ENCODE data around the gene NT5C1A. TPM values are rescaled to one million over a fixed set of nuclear protein-coding genes. Genes with fewer than 3 reads are reported as not detected.
A peak's percentile ranks its signal among the peaks of the same experiment; 100 is the strongest.

Gene NT5C1A
- total RNA-seq, 1 donor from 2014 or later = 0.49 TPM

- TF ChIP-seq CTCF (IDR thresholded peaks at IDR 0.05) = no peak
- Histone ChIP-seq H3K27ac (no peak overlapping the region), H3K4me3 (peak overlapping the region; percentile 61), H3K27me3 (no peaks in the 10 kb centered on the region), H3K36me3 (no peaks in the 10 kb centered on the region), H3K9me3 (no peaks in the 10 kb centered on the region), H3K4me1 (no peaks in the 10 kb centered on the region)
- no peak for DNase-seq
- intact Hi-C loops (cut with DNase I) = no loop called here
- no peak for ATAC-seq
Observed at GRCh38 chr1:39637361-39637760, 34.5 kb downstream of the NT5C1A start.

- DNase-seq (no peak), ATAC-seq (no peak)
- no peaks in the 10 kb centered on the region for H3K9me3 ChIP-seq
- intact Hi-C loops (cut with DNase I) = no loop called here
- no peak for TF ChIP-seq CTCF (IDR thresholded peaks at IDR 0.05)
- peak overlapping the region; percentile 61 for H3K4me3 ChIP-seq
- H3K4me1 ChIP-seq = no peaks in the 10 kb centered on the region
- H3K27ac ChIP-seq = peak overlapping the region; percentile 60
- no peaks in the 10 kb centered on the region for H3K27me3 ChIP-seq
- peaks cover 4% of the 10 kb centered on the region for H3K36me3 ChIP-seq
Observed at GRCh38 chr1:39635871-39636210, 36.1 kb downstream of the NT5C1A start.

- no peak for TF ChIP-seq CTCF (IDR thresholded peaks at IDR 0.05)
- Histone ChIP-seq H3K4me1 (no peaks in the 10 kb centered on the region), H3K27ac (peak overlapping the region; percentile 60), H3K4me3 (peak overlapping the region; percentile 61), H3K27me3 (no peaks in the 10 kb centered on the region), H3K9me3 (no peaks in the 10 kb centered on the region), H3K36me3 (peaks cover 9% of the 10 kb centered on the region)
- no peak for ATAC-seq
- intact Hi-C loops (cut with DNase I) = no loop called here
- no peak for DNase-seq
Observed at GRCh38 chr1:39635205-39635870, 36.6 kb downstream of the NT5C1A start.

- peaks cover 25% of the 10 kb centered on the region for H3K36me3 ChIP-seq
- H3K4me3 ChIP-seq = peak overlapping the region; percentile 14
- no peak overlapping the region for H3K27ac ChIP-seq
- no peaks in the 10 kb centered on the region for H3K4me1 ChIP-seq
- DNase-seq (no peak), ATAC-seq (no peak)
- no peaks in the 10 kb centered on the region for H3K9me3 ChIP-seq
- no peak for TF ChIP-seq CTCF (IDR thresholded peaks at IDR 0.05)
- intact Hi-C loops (cut with DNase I) = no loop called here
- no peaks in the 10 kb centered on the region for H3K27me3 ChIP-seq
Observed at GRCh38 chr1:39633422-39633821, 38.5 kb downstream of the NT5C1A start.

GRCh38 chr1:39632682-39633417 is 39.1 kb downstream of the NT5C1A start:
- no peak for TF ChIP-seq CTCF (IDR thresholded peaks at IDR 0.05)
- Histone ChIP-seq H3K4me3 (peak overlapping the region; percentile 16), H3K27me3 (no peaks in the 10 kb centered on the region), H3K9me3 (no peaks in the 10 kb centered on the region), H3K27ac (peak overlapping the region; percentile 51), H3K36me3 (peaks cover 25% of the 10 kb centered on the region), H3K4me1 (no peaks in the 10 kb centered on the region)
- intact Hi-C loops (cut with DNase I) = no loop called here
- ATAC-seq (peak; percentile 81), DNase-seq (peak; percentile 79)
